ENCODE measurements around the gene CACFD1.
A peak's percentile ranks its signal among the peaks of the same experiment; 100 is the strongest.

Gene CACFD1

DNA sequence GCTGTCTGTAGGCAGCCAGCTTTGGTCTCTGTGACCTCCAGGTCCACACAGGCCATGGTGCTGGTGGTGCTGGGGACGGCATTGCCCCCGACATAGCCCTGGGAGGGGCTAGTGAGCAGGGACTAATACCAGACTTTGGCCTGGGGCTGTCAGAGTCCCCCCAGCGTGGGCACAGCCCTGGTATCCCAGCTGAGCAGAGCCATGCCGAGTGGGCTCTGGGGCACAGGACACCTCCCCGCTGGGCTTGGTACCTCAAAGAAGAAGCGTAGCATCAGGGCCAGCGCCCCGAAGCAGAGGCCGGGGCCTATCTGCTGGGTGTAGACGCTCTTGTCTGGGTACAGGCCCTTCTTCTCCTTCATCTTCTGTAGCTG, 55.4 kb downstream of the CACFD1 start:
- no peak overlapping the region for H2AK5ac ChIP-seq (ENCODE audit: low read length)
- no peak overlapping the region for H4K12ac ChIP-seq (ENCODE audit: low read depth, low read length)
- no peaks in the 10 kb centered on the region for H3K27me3 ChIP-seq (ENCODE audit: insufficient read depth, low read length)
- H3K79me2 ChIP-seq (ENCODE audit: control insufficient read depth, insufficient read depth, low read length, poor library complexity), result no peaks in the 10 kb centered on the region
- no peak overlapping the region for H2BK5ac ChIP-seq (ENCODE audit: low read depth, low read length, poor library complexity)
- no peaks in the 10 kb centered on the region for H3K79me1 ChIP-seq (ENCODE audit: low read length)
- no peak for DNase-seq
- no peak overlapping the region for H2AFZ ChIP-seq (ENCODE audit: insufficient read depth, low read length, poor library complexity)
- no peak overlapping the region for H2BK120ac ChIP-seq (ENCODE audit: insufficient read depth, low read length, poor library complexity)
- no peak overlapping the region for H3K4me3 ChIP-seq (ENCODE audit: low read depth, low read length)
- H2BK12ac ChIP-seq (ENCODE audit: low read length), result no peak overlapping the region
- no peak overlapping the region for H3K14ac ChIP-seq (ENCODE audit: low read length)
- H3K27ac ChIP-seq (ENCODE audit: low read depth, low read length), result no peak overlapping the region
- H3K9ac ChIP-seq (ENCODE audit: low read length), result no peak overlapping the region
- WGBS (ENCODE audit: extremely low coverage, insufficient coverage, insufficient read length), result no CpG with 5 or more reads among the region's 10 CpGs
- no peak overlapping the region for H3K4me2 ChIP-seq (ENCODE audit: low read length)
- no peak overlapping the region for H3K23ac ChIP-seq (ENCODE audit: low read length)
- no peak overlapping the region for H3K4ac ChIP-seq (ENCODE audit: low read depth, low read length)
- H3K36me3 ChIP-seq (ENCODE audit: control insufficient read depth in 1 of 2, insufficient read depth in 2 of 2, low read length in 2 of 2), result no peaks in the 10 kb centered on the region
- peak overlapping the region; percentile 1 for H4K91ac ChIP-seq (ENCODE audit: low read depth, low read length)
- peaks cover 0 to 6% of the 10 kb centered on the region in 2 experiments for H3K4me1 ChIP-seq (ENCODE audit: control insufficient read depth in 1 of 2, insufficient read depth in 2 of 2, low read length in 2 of 2)
- no peak overlapping the region for H3K18ac ChIP-seq (ENCODE audit: low read length)
- H4K8ac ChIP-seq (ENCODE audit: low read depth, low read length), result no peak overlapping the region
- peaks cover 14% of the 10 kb centered on the region for H3K9me3 ChIP-seq (ENCODE audit: insufficient read depth, low read depth, low read length)

DNA sequence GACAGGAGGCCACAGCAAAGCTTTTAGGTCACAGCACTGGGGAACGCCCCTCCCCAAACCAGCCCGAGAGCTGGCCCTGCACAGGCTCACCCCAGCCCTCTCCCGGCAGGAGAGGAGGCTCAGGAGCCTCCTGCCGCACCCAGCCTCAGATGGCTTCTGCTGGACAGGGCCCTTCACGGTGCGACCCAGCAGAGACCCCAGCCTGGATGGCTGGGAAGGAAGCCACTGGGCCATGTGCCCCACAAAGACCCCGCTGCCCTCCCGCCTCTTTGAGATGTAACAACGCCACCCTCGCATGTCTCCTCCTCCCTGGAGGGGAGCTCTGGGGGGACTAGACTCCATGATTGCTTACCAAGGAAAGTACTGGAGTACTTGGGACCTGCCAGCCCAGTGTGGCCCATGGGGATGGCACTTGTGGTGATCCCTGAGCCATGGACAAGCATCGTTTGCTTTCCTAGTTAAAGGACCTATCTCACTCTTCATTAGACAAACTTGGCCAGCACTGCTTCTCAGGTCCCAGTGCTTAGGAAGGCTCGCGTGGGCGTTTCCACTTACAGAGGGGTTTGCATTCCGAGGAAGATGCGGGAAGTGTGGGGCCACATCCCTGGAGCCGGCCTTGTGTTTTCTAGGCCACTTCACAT, 56.0 kb downstream of the CACFD1 start:
- no peak overlapping the region for H2BK120ac ChIP-seq (ENCODE audit: insufficient read depth, low read length, poor library complexity)
- no CpG with 5 or more reads among the region's 17 CpGs for WGBS (ENCODE audit: extremely low coverage, insufficient coverage, insufficient read length)
- no peak overlapping the region for H2AK5ac ChIP-seq (ENCODE audit: low read length)
- H4K12ac ChIP-seq (ENCODE audit: low read depth, low read length), result no peak overlapping the region
- H2AFZ ChIP-seq (ENCODE audit: insufficient read depth, low read length, poor library complexity), result no peak overlapping the region
- no peak overlapping the region for H3K27ac ChIP-seq (ENCODE audit: low read depth, low read length)
- no peak overlapping the region for H3K18ac ChIP-seq (ENCODE audit: low read length)
- no peak overlapping the region for H3K14ac ChIP-seq (ENCODE audit: low read length)
- no peak overlapping the region for H2BK12ac ChIP-seq (ENCODE audit: low read length)
- H3K9ac ChIP-seq (ENCODE audit: low read length), result no peak overlapping the region
- peaks cover 14% of the 10 kb centered on the region for H3K9me3 ChIP-seq (ENCODE audit: insufficient read depth, low read depth, low read length)
- H3K27me3 ChIP-seq (ENCODE audit: insufficient read depth, low read length), result no peaks in the 10 kb centered on the region
- no peak overlapping the region for H3K4ac ChIP-seq (ENCODE audit: low read depth, low read length)
- no peaks in the 10 kb centered on the region for H3K79me1 ChIP-seq (ENCODE audit: low read length)
- H4K91ac ChIP-seq (ENCODE audit: low read depth, low read length), result peak overlapping the region; percentile 1
- no peak overlapping the region for H3K4me3 ChIP-seq (ENCODE audit: low read depth, low read length)
- DNase-seq, result no peak
- no peaks in the 10 kb centered on the region for H3K36me3 ChIP-seq (ENCODE audit: control insufficient read depth in 1 of 2, insufficient read depth in 2 of 2, low read length in 2 of 2)
- no peaks in the 10 kb centered on the region for H3K79me2 ChIP-seq (ENCODE audit: control insufficient read depth, insufficient read depth, low read length, poor library complexity)
- no peak overlapping the region for H4K8ac ChIP-seq (ENCODE audit: low read depth, low read length)
- no peak overlapping the region for H2BK5ac ChIP-seq (ENCODE audit: low read depth, low read length, poor library complexity)
- H3K4me2 ChIP-seq (ENCODE audit: low read length), result no peak overlapping the region
- peaks cover 0 to 4% of the 10 kb centered on the region in 2 experiments for H3K4me1 ChIP-seq (ENCODE audit: control insufficient read depth in 1 of 2, insufficient read depth in 2 of 2, low read length in 2 of 2)
- H3K23ac ChIP-seq (ENCODE audit: low read length), result no peak overlapping the region

DNA sequence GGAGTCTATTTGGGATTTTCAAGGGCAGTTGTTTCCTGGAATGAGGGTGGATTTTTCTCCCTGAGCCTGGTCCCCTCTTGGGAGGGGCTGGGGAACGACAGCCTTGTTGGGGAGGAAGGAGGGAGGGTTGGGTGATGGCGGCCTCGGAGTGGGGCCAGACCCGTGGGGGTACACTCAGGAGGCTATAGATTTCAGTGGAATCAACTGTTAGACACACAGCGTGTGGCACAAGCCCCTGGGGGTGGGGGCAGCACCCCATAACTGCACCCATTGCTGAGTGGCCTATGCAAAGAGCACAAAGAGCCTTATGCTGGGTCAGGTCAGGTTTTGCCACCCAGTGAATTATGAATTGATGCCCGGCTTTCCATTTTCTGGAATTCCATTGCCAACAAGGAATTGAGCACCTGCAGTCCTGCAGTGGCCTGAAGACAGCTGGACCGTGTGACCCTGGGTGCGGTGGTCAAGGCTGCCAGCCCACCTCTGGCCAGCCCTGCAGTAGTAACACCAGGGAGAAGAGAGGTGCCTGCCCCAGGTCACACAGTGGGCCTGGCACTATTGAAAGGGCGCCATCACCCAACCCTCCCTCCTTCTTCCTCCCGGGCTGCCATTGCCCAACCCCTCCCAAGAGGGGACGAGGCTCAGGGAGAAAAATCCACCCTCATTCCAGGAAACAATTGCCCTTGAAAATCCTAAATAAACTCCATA, 56.6 kb downstream of the CACFD1 start:
- Histone ChIP-seq H3K18ac (ENCODE audit: low read length) (no peak overlapping the region), H3K4me2 (ENCODE audit: low read length) (no peak overlapping the region), H3K9ac (ENCODE audit: low read length) (no peak overlapping the region), H3K79me1 (ENCODE audit: low read length) (no peaks in the 10 kb centered on the region), H2AFZ (ENCODE audit: insufficient read depth, low read length, poor library complexity) (no peak overlapping the region), H2BK120ac (ENCODE audit: insufficient read depth, low read length, poor library complexity) (no peak overlapping the region), H3K9me3 (ENCODE audit: insufficient read depth, low read depth, low read length) (peaks cover 13% of the 10 kb centered on the region), H2BK5ac (ENCODE audit: low read depth, low read length, poor library complexity) (no peak overlapping the region), H2BK12ac (ENCODE audit: low read length) (no peak overlapping the region), H3K4me3 (ENCODE audit: low read depth, low read length) (no peak overlapping the region), H3K4me1 (ENCODE audit: control insufficient read depth in 1 of 2, insufficient read depth in 2 of 2, low read length in 2 of 2) (peaks cover 0 to 4% of the 10 kb centered on the region in 2 experiments), H3K27me3 (ENCODE audit: insufficient read depth, low read length) (no peaks in the 10 kb centered on the region), H3K36me3 (ENCODE audit: control insufficient read depth in 1 of 2, insufficient read depth in 2 of 2, low read length in 2 of 2) (no peaks in the 10 kb centered on the region), H3K14ac (ENCODE audit: low read length) (no peak overlapping the region), H3K23ac (ENCODE audit: low read length) (no peak overlapping the region), H4K91ac (ENCODE audit: low read depth, low read length) (no peak overlapping the region), H2AK5ac (ENCODE audit: low read length) (no peak overlapping the region), H3K4ac (ENCODE audit: low read depth, low read length) (no peak overlapping the region), H3K27ac (ENCODE audit: low read depth, low read length) (no peak overlapping the region), H3K79me2 (ENCODE audit: control insufficient read depth, insufficient read depth, low read length, poor library complexity) (no peaks in the 10 kb centered on the region), H4K8ac (ENCODE audit: low read depth, low read length) (no peak overlapping the region), H4K12ac (ENCODE audit: low read depth, low read length) (no peak overlapping the region)
- no CpG with 5 or more reads among the region's 11 CpGs for WGBS (ENCODE audit: extremely low coverage, insufficient coverage, insufficient read length)
- DNase-seq, result no peak

DNA sequence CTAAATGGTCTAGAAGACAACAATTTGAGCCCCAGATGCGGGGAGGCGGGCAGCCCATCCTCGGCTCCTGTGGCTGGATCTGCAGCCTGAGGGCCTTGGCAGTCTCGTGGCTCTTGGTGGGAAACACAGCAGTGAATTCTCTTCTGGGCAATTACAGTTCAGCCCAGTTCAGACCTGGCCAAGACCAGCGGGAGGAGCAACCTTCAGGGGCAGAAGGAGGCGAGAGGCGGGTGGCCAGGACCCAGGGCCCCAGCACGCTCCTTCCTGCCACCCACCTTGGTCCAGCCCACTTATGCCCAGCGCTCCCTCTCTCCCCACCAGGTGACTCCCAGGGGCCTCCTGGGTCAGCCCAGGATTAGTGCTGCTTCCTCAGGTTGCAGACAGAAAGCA, 57.2 kb downstream of the CACFD1 start:
- no peaks in the 10 kb centered on the region for H3K79me2 ChIP-seq (ENCODE audit: control insufficient read depth, insufficient read depth, low read length, poor library complexity)
- no peak overlapping the region for H3K4me3 ChIP-seq (ENCODE audit: low read depth, low read length)
- no peaks in the 10 kb centered on the region for H3K27me3 ChIP-seq (ENCODE audit: insufficient read depth, low read length)
- DNase-seq, result no peak
- H3K4me2 ChIP-seq (ENCODE audit: low read length), result no peak overlapping the region
- peaks cover 7% of the 10 kb centered on the region for H3K9me3 ChIP-seq (ENCODE audit: insufficient read depth, low read depth, low read length)
- H3K27ac ChIP-seq (ENCODE audit: low read depth, low read length), result no peak overlapping the region
- H3K23ac ChIP-seq (ENCODE audit: low read length), result no peak overlapping the region
- no peak overlapping the region for H2AFZ ChIP-seq (ENCODE audit: insufficient read depth, low read length, poor library complexity)
- peaks cover 0 to 4% of the 10 kb centered on the region in 2 experiments for H3K4me1 ChIP-seq (ENCODE audit: control insufficient read depth in 1 of 2, insufficient read depth in 2 of 2, low read length in 2 of 2)
- no peak overlapping the region for H4K8ac ChIP-seq (ENCODE audit: low read depth, low read length)
- no peak overlapping the region for H4K12ac ChIP-seq (ENCODE audit: low read depth, low read length)
- no peak overlapping the region for H3K9ac ChIP-seq (ENCODE audit: low read length)
- no peak overlapping the region for H3K4ac ChIP-seq (ENCODE audit: low read depth, low read length)
- no peak overlapping the region for H3K14ac ChIP-seq (ENCODE audit: low read length)
- no CpG with 5 or more reads among the region's 9 CpGs for WGBS (ENCODE audit: extremely low coverage, insufficient coverage, insufficient read length)
- H2BK5ac ChIP-seq (ENCODE audit: low read depth, low read length, poor library complexity), result no peak overlapping the region
- no peak overlapping the region for H2BK12ac ChIP-seq (ENCODE audit: low read length)
- no peak overlapping the region for H2BK120ac ChIP-seq (ENCODE audit: insufficient read depth, low read length, poor library complexity)
- no peak overlapping the region for H4K91ac ChIP-seq (ENCODE audit: low read depth, low read length)
- no peak overlapping the region for H3K18ac ChIP-seq (ENCODE audit: low read length)
- H3K79me1 ChIP-seq (ENCODE audit: low read length), result no peaks in the 10 kb centered on the region
- no peak overlapping the region for H2AK5ac ChIP-seq (ENCODE audit: low read length)
- H3K36me3 ChIP-seq (ENCODE audit: control insufficient read depth in 1 of 2, insufficient read depth in 2 of 2, low read length in 2 of 2), result no peaks in the 10 kb centered on the region
